GM12874 (cell line): ENCODE measurements around the gene RHCG.

Source experiments
- CTCF ChIP-seq: IDR thresholded peaks from 2 replicates; pipeline ENCODE4 v1.5.1; 2011; ENCODE audit warnings: low read depth, mild to moderate bottlenecking, control low read depth, low read length, moderate library complexity; ENCODE audit not compliant: insufficient read depth

RHCG gene

GRCh38 chr15:89514596-89515406 is 18.4 kb upstream of the RHCG start:
- no peak for TF ChIP-seq CTCF

GRCh38 chr15:89514186-89514585 is 17.8 kb upstream of the RHCG start:
- no peak for TF ChIP-seq CTCF

- no peak for TF ChIP-seq CTCF
These were observed 16.9 kb upstream of the RHCG start for GRCh38 chr15:89513284-89513683.

- TF ChIP-seq CTCF = no peak
These were observed 16.2 kb upstream of the RHCG start for GRCh38 chr15:89512631-89513030.

- TF ChIP-seq CTCF = no peak
These were observed 9.8 kb upstream of the RHCG start for GRCh38 chr15:89506026-89506686.

GRCh38 chr15:89504166-89504565 is 7.8 kb upstream of the RHCG start:
- TF ChIP-seq CTCF = no peak

- no peak for TF ChIP-seq CTCF
These were observed 6.6 kb upstream of the RHCG start for GRCh38 chr15:89502867-89503595.
